Measurements from ENCODE around the gene GNG8.

GNG8 gene

GRCh38 chr19:46618670-46619231 lies 17.3 kb downstream of the GNG8 start:
- Histone ChIP-seq H3K9me3 (replicated peaks in 1 of 11) (no peaks in the 10 kb centered on the region), H3K4me1 (peaks cover 84 to 95% (median 89%) of the 10 kb centered on the region in 10 experiments), H3K4me2 (peak overlapping the region; percentile 60 to 100 (median 90)), H3K27ac (peak overlapping the region in 8 of 11 experiments; percentile 50 to 79 (median 66); a peak in 9 of 22 replicates), H3K36me3 (peaks cover 0 to 16% (median 0%) of the 10 kb centered on the region in 11 experiments; a peak in 4 of 22 replicates), H3K27me3 (peaks cover 0 to 3% (median 0%) of the 10 kb centered on the region in 11 experiments; a peak in 1 of 22 replicates), H3K9ac (peak overlapping the region in 2 of 11 experiments; percentile 15 to 47; a peak in 2 of 22 replicates), H4K20me1 (peaks cover 0 to 15% (median 0%) of the 10 kb centered on the region in 11 experiments; a peak in 4 of 22 replicates), H3K4me3 (no peak overlapping the region)
- TF ChIP-seq Cebpa-rat (IDR thresholded peaks at IDR 0.05), result no peak

- Histone ChIP-seq H3K4me1 (peaks cover 77 to 88% (median 84%) of the 10 kb centered on the region in 10 experiments), H3K27ac (peak overlapping the region in 2 of 11 experiments; percentile 9 to 60; a peak in 2 of 22 replicates), H3K4me3 (no peak overlapping the region), H3K27me3 (peaks cover 0 to 5% (median 0%) of the 10 kb centered on the region in 11 experiments; a peak in 2 of 22 replicates), H3K9me3 (replicated peaks in 1 of 11) (no peaks in the 10 kb centered on the region), H3K9ac (peak overlapping the region in 2 of 11 experiments; percentile 38 to 53; a peak in 2 of 22 replicates), H4K20me1 (peaks cover 0 to 20% (median under 1%) of the 10 kb centered on the region in 11 experiments; a peak in 12 of 22 replicates), H3K36me3 (peaks cover 0 to 16% (median 0%) of the 10 kb centered on the region in 11 experiments; a peak in 4 of 22 replicates), H3K4me2 (peak overlapping the region; percentile 72 to 100 (median 80))
- no peak for TF ChIP-seq Cebpa-rat (IDR thresholded peaks at IDR 0.05)
Measured at GRCh38 chr19:46617601-46618000, 18.4 kb downstream of the GNG8 start.

GRCh38 chr19:46616631-46617322 lies 19.2 kb downstream of the GNG8 start:
- Histone ChIP-seq H3K4me1 (peaks cover 77 to 90% (median 84%) of the 10 kb centered on the region in 10 experiments), H3K4me2 (peak overlapping the region; percentile 72 to 100 (median 80)), H3K9me3 (replicated peaks in 1 of 11) (no peaks in the 10 kb centered on the region), H3K27me3 (peaks cover 0 to 13% (median 0%) of the 10 kb centered on the region in 11 experiments; a peak in 3 of 22 replicates), H4K20me1 (peaks cover 1 to 28% (median 9%) of the 10 kb centered on the region in 11 experiments; a peak in 21 of 22 replicates), H3K36me3 (peaks cover 0 to 12% (median 0%) of the 10 kb centered on the region in 11 experiments; a peak in 4 of 22 replicates), H3K9ac (peak overlapping the region in 10 of 11 experiments; percentile 0 to 58 (median 28); a peak in 9 of 22 replicates), H3K27ac (peak overlapping the region in 4 of 11 experiments; percentile 9 to 60 (median 42); a peak in 7 of 22 replicates), H3K4me3 (peak overlapping the region in 2 of 10 experiments; percentile 1 to 3; a peak in 1 of 20 replicates)
- TF ChIP-seq Cebpa-rat (IDR thresholded peaks at IDR 0.05), result no peak

- Histone ChIP-seq H3K9ac (no peak overlapping the region), H3K4me3 (no peak overlapping the region), H3K4me1 (peaks cover 77 to 90% (median 84%) of the 10 kb centered on the region in 10 experiments), H3K36me3 (peaks cover 0 to 5% (median 0%) of the 10 kb centered on the region in 11 experiments; a peak in 3 of 22 replicates), H3K4me2 (peak overlapping the region; percentile 72 to 100 (median 80); a peak in 19 of 22 replicates), H4K20me1 (peaks cover 10 to 37% (median 17%) of the 10 kb centered on the region in 11 experiments; a peak in 21 of 22 replicates), H3K27me3 (peaks cover 0 to 14% (median 0%) of the 10 kb centered on the region in 11 experiments; a peak in 3 of 22 replicates), H3K27ac (no peak overlapping the region; a peak in 1 of 22 replicates), H3K9me3 (replicated peaks in 1 of 11) (no peaks in the 10 kb centered on the region)
- no peak for TF ChIP-seq Cebpa-rat (IDR thresholded peaks at IDR 0.05)
Measured at GRCh38 chr19:46615966-46616365, 20.0 kb downstream of the GNG8 start.

GRCh38 chr19:46614114-46614722 lies 21.8 kb downstream of the GNG8 start:
- TF ChIP-seq Cebpa-rat (IDR thresholded peaks at IDR 0.05), result no peak

GRCh38 chr19:46613525-46613924 lies 22.5 kb downstream of the GNG8 start:
- no peak for TF ChIP-seq Cebpa-rat (IDR thresholded peaks at IDR 0.05)
- Histone ChIP-seq H3K9me3 (replicated peaks in 1 of 11) (no peaks in the 10 kb centered on the region), H3K4me3 (no peak overlapping the region), H4K20me1 (peaks cover 32 to 61% (median 40%) of the 10 kb centered on the region in 11 experiments), H3K36me3 (peaks cover 16 to 23% (median 17%) of the 10 kb centered on the region in 11 experiments), H3K27ac (no peak overlapping the region), H3K4me1 (peaks cover 71 to 85% (median 76%) of the 10 kb centered on the region in 10 experiments), H3K27me3 (peaks cover 0 to 29% (median 4%) of the 10 kb centered on the region in 11 experiments; a peak in 11 of 22 replicates), H3K4me2 (no peak overlapping the region), H3K9ac (no peak overlapping the region)

More at GRCh38 chr19:46614114-46614722, 21.8 kb downstream of the GNG8 start:
- Histone ChIP-seq H3K4me2 (peak overlapping the region; percentile 3 to 96 (median 30); a peak in 17 of 22 replicates), H3K36me3 (peaks cover 10 to 16% (median 10%) of the 10 kb centered on the region in 11 experiments), H3K4me1 (peaks cover 75 to 88% (median 82%) of the 10 kb centered on the region in 10 experiments), H4K20me1 (peaks cover 25 to 54% (median 33%) of the 10 kb centered on the region in 11 experiments), H3K9me3 (replicated peaks in 1 of 11) (no peaks in the 10 kb centered on the region), H3K27ac (no peak overlapping the region), H3K4me3 (no peak overlapping the region), H3K27me3 (peaks cover 0 to 22% (median 4%) of the 10 kb centered on the region in 11 experiments; a peak in 11 of 22 replicates), H3K9ac (no peak overlapping the region)

- H3K4me2 ChIP-seq, result peak overlapping the region; percentile 52 to 94 (median 70)
- H3K9ac ChIP-seq, result no peak overlapping the region; a peak in 2 of 22 replicates
- H3K9me3 ChIP-seq (replicated peaks in 1 of 11), result no peaks in the 10 kb centered on the region
- TF ChIP-seq Cebpa-rat (IDR thresholded peaks at IDR 0.05), result no peak
- H3K4me3 ChIP-seq, result no peak overlapping the region
- peaks cover 34 to 41% (median 34%) of the 10 kb centered on the region in 11 experiments for H3K36me3 ChIP-seq
- H3K27me3 ChIP-seq, result peaks cover 0 to 44% (median 4%) of the 10 kb centered on the region in 11 experiments; a peak in 11 of 22 replicates
- no peak overlapping the region for H3K27ac ChIP-seq
- H4K20me1 ChIP-seq, result peaks cover 50 to 71% (median 58%) of the 10 kb centered on the region in 11 experiments
- H3K4me1 ChIP-seq, result peaks cover 56 to 82% (median 68%) of the 10 kb centered on the region in 10 experiments
Measured at GRCh38 chr19:46611776-46612175, 24.2 kb downstream of the GNG8 start.

All from BLaER1 treated with 17β-estradiol and CSF1 and Interleukin-3, amounts not matched to agents 10 nM and 100 nM (cell line).